CD4-positive, alpha-beta T cell treated with Interleukin-10 for 1 hour (primary cell): ENCODE results near the gene XPO5.
A peak's percentile ranks its signal among the peaks of the same experiment; 100 is the strongest.

Experiments
- DNase-seq: peaks from one replicate; pipeline ENCODE4 v3.0.0-alpha.2; 2020

The XPO5 gene

DNA sequence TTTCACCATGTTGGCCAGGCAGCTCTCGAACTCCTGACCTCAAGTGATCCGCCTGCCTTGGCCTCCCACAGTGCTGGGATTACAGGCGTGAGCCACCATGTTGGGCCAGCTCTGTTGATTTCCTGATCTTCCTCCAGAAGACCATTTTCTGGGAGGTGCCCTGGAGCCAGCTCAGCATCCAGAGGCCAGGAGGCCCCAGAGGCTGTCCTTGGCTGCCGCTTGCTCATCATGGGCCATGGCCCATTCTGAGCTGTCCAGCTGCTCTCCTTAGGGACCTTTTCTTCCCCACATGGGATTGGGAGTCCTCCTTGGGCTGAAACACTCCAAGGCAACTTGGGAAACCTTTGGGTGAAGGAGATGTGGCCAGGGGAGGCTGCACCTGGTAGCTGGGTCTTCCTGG is 81.1 kb downstream of the XPO5 start:
- DNase-seq = no peak

GRCh38 chr6:43494321-43494720 is 81.5 kb downstream of the XPO5 start:
- no peak for DNase-seq

DNA sequence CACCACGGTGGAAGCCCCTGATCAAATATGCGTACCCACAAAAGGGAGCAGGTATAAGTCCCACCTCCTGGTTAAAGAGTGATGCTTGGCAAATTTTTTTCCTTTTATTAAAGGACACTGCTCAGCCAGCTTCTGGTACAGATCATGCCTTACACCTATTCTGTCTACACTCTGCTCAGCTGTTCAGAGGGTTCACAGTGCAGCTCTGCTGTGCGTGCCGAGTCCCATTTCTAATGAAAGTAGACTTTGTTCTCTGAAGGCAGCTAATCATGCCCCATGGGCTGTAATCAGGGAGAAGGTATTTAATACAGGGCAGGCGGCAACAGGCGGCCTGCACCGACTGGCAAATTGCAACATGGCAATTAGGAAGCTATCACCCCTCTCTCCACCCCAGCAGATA is 82.0 kb downstream of the XPO5 start:
- no peak for DNase-seq

DNA sequence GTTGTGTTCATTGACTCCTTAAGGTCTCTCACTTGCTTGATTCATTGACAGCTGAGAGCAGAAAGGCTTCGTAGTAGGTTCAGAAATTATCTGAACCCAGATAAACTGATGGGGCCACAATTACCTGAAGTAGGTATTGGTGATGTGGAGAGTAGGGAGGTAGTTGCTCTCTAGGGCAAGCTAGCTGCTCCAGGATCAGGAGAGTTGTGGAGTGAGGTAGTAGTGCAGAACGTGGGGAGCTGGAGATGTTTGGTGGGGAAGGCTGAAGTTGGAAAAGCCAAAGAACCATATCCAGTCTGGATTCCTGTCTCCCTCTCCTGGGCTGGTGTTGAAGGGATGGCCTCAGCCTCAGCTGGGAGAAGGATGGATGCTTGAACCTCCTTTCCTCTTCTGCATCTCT is 82.6 kb downstream of the XPO5 start:
- no peak for DNase-seq

DNA sequence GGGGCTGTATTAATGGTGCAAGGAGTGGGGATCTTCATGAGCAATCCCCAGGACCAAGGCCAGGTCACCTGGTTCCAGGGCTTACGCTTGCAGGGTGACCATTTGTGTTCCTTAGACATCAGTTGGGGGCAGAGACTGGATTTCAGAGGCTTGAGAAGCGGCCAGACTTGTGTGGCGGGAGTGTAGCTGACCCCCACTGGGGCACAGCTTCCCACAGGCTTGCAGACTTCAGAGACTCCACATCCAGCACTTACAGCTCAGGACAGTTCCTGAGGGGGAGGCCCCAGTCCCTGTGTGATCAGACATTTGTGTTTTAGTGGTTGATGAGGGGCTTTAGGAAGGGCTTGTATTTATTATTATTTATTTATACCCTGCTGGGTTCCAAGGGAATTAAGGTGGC is 83.2 kb downstream of the XPO5 start:
- no peak for DNase-seq

GRCh38 chr6:43491750-43492661 is 83.8 kb downstream of the XPO5 start:
- DNase-seq = no peak

- DNase-seq = no peak
Observed at GRCh38 chr6:43490523-43490939, 85.3 kb downstream of the XPO5 start.

- no peak for DNase-seq
Observed at GRCh38 chr6:43489277-43490072, 86.4 kb downstream of the XPO5 start.

GRCh38 chr6:43488667-43489276 is 87.1 kb downstream of the XPO5 start:
- DNase-seq = no peak

- DNase-seq = no peak
Observed at GRCh38 chr6:43481591-43482236, 94.1 kb downstream of the XPO5 start.

DNA sequence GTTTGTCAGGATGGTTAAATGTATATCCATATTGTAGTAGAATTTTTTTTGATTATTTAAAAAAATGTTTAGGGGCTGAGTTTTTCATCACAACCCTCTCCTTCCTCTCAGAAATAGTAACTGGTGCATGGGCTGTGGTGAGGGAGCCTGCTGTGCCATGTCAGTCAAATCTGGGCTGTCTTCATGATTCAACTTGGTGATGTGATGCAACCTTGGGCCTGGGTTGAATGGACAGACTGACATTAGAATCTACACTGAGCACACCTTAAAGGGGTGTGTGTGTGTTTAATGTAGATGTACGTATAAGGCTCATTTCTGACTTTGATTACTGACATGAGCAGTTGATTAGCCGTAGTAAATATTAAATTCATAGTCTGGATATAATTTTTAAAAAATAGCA is 94.8 kb downstream of the XPO5 start:
- DNase-seq = no peak

- DNase-seq = peak; percentile 24
Observed at GRCh38 chr6:43478008-43478372, 97.8 kb downstream of the XPO5 start.

DNA sequence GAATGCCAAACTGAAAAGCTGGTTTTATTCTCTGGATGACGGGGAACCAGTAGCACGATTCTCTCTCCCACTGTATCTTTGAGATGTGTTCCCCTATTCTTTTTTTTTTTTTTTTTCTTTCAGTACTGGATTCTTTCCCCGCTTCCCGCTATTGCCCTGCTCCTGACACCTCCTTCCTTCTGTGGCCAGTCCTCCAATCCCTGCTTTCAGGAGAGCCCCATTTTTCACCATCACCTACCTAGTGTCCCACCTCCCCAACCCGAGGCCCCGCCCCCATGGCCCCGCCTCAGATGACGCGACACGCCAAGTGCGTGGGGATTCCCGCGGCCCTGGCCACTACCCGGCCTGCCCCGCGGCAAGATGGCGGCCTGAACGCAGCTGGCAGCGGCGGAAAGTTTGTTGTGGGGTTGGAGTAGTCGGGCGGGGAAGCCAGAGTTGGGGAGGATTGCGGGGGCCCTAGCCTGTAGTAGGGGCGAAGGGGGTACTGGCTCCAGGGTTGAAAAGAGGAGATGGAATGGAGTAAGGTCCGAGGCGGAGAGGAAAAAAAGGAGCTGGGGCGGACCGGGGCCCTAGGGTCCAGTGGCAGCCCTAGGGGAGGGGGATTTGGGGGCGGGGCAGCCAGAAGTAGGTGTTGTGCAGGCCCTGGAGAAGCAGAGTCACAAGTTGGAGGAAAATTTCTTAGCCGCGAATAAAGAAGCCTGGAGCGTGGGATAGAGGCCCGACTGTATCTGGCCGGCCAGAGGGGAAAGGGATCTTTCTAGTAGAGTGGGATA is 98.4 kb downstream of the XPO5 start, which contains the start of gene TJAP1:
TJAP1 (plus strand) TSS at position 336 of the 773 bp plus-strand sequence. CDS start 21,432 bp downstream, outside the sequence.
- DNase-seq = peak; percentile 97

GRCh38 chr6:43476746-43477145 is 99.1 kb downstream of the XPO5 start:
- peak; percentile 21 for DNase-seq

- DNase-seq = no peak
Observed at GRCh38 chr6:43475516-43475915, 100.3 kb downstream of the XPO5 start.

DNA sequence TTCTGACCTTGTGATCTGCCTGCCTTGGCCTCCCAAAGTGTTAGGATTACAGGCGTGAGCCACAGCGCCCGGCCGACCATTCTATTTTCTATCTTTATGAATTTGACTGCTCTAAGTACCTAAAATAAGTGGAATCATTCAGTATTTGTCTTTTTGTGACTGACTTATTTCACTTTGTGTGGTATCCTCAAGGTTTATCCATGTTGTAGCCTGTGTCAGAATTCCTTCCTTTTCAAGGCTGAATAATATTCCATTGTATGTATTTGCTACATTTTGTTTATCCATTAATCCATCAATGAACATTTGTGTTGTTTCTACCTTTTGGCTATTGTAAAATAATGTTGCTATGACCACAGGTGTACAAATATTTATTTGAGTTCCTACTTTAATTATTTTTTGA is 103.3 kb downstream of the XPO5 start:
- DNase-seq = no peak
